GM10266 (cell line): ENCODE data around the gene CNOT2.

Experiments
- DNase-seq: peaks from one replicate; pipeline ENCODE4 v3.0.0; 2012; ENCODE audit errors: extremely low spot score
- TF ChIP-seq, protein P1 (sequence below): IDR thresholded peaks from 2 replicates; pipeline ENCODE4 v1.5.1; 2012; ENCODE audit warnings: mild to moderate bottlenecking, low read depth; ENCODE audit not compliant: control insufficient read depth, insufficient read depth; ENCODE audit errors: missing control alignments

Gene CNOT2

DNA sequence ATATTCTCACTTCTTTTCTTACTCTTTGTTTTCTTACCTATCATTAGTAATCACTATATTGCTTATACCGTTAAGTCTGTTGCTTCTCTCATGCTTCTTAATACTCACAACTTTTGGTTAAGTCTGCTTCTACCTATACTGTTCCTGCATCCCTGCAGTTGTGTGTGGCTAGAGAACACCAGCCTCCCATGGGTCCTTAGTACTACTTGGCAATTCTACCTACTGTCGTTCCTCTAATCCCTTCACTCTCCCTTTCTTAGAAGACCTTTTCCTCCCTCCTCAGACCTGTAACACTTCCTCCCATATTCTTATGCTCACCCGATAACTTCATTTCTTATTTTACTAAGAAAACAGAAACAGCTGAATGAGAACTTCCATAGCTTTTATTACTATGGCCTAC, 29.3 kb downstream of the CNOT2 start:
- TF ChIP-seq, protein P1, sequence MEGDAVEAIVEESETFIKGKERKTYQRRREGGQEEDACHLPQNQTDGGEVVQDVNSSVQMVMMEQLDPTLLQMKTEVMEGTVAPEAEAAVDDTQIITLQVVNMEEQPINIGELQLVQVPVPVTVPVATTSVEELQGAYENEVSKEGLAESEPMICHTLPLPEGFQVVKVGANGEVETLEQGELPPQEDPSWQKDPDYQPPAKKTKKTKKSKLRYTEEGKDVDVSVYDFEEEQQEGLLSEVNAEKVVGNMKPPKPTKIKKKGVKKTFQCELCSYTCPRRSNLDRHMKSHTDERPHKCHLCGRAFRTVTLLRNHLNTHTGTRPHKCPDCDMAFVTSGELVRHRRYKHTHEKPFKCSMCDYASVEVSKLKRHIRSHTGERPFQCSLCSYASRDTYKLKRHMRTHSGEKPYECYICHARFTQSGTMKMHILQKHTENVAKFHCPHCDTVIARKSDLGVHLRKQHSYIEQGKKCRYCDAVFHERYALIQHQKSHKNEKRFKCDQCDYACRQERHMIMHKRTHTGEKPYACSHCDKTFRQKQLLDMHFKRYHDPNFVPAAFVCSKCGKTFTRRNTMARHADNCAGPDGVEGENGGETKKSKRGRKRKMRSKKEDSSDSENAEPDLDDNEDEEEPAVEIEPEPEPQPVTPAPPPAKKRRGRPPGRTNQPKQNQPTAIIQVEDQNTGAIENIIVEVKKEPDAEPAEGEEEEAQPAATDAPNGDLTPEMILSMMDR: no peak
- no peak for DNase-seq

DNA sequence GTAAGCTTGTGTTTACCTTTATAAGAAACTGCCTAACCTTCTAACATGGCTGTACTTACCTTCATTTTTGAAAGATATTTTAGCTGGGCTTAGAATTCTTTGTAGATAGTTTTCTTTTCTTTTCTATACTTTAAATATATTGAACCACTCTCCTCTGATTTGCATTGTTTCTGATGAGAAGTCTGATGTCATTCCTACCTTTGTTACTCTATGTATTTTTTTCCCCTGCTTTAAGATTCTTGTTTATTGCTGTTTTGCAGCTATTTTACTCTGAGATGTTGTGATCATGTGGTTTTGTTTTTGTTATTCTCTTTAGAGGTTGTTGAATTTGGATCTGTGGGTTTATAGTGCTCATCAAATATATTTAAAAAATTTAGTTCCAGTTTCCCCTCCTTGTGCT, 31.8 kb downstream of the CNOT2 start:
- no peak for DNase-seq
- TF ChIP-seq, protein P1: no peak

DNA sequence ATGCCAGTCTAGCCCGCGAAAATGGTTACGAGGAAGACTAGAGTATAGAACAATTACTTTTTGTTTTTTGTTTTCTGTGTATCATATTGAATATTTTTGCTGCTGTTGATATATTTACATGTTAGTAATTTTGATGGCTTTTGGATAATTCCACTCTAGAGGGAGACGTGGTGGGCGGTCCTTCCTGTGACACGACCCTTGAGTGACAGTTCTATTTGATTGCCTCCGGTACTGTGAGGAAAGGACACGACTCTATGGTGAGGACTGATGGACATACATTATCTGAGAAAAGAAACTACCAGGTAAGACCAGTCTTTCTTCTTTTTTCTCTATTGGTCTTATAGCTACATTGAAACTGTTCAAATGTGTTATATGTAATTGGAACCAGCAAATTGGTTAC, 34.7 kb downstream of the CNOT2 start:
- TF ChIP-seq, protein P1: no peak
- DNase-seq: no peak

DNA sequence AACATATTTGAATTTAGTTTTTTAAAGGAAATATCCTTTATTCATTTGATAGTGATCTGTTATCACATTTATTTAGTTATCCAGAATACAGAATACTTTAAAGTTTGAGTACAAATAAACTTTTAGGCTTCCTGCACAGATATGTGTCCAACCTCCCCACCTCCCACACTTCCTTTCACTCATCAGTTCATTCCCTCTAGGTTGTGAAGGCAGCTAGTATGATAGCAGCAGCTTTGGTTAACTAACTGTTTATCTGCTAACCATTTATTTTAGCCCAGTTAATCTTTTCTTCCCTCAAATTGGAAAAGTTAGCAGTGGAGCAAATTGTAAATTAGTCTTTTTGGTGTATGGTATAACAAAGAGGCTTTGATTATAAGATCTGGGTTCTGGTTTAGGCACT, 35.7 kb downstream of the CNOT2 start:
- TF ChIP-seq, protein P1: no peak
- no peak for DNase-seq

DNA sequence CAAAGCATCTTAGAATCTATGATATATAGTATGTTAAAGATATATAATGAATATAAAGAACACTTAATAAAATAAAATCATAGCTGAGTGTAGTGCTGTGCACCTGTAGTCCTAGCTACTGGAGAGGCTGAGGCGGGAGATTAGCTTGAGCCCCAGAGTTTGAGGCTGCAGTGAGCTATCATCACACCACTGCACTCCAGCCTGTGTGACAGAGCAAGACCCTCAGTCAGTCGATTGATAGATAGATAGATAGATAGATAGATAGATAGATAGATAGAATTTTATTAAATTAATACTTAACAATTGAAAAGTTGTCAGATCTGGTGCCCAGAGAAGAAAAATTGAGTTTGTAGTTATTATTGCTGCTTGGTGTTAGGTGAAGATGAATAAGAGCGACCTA, 40.0 kb downstream of the CNOT2 start:
- TF ChIP-seq, protein P1: no peak
- no peak for DNase-seq

DNA sequence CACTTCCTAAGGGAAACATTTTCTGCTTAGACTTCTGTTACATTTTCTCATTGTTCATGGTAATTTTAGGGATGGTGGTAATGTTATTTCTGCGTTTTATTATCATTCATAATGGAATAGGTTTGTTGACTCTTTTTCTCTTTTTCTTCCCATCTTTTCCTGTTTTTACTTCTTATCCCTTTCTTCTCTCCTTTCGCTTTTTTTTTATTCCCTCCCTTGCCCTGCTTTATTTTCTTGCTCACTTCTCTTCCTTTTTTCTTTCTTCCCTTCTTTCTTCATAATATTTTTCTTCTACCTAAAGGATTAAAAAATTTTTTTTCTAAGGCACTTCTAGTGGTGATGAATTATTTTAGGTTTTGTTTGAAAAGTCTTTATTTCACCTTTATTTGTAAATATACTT, 45.6 kb downstream of the CNOT2 start:
- TF ChIP-seq, protein P1: no peak
- no peak for DNase-seq

DNA sequence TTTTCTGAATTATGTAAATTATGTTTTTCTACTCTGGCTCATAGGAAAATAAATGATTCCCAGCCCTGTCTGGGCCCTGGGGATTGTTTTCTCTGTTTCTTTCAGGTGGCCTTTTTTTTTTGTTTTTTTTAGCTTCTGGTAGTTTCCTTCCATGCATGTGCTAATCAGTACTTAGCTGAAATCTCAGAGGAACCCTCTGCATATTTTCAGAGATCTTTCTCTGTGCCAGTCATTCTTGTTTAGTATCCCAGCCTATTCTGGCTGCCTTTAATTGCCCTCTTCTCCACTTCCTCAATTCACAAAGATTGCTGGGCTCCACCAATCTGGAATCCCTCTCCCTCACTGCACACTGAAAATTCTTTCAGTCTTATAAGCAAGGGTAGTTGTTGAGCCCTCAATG, 46.9 kb downstream of the CNOT2 start:
- DNase-seq: no peak
- TF ChIP-seq, protein P1: no peak
